Subcutaneous abdominal adipose tissue (tissue), 5 donors: Measurements from ENCODE around the gene PIP5K1B.

Experiments used
- H3K27ac ChIP-seq: one replicate; pipeline ENCODE4 v1.7.0; 2013; ENCODE audit warnings: low read depth, mild to moderate bottlenecking, inconsistent platforms, low read length, moderate library complexity
- H3K27me3 ChIP-seq, 5 donors: one replicate each; pipeline ENCODE4 v1.7.0; 2013; ENCODE audit warnings: low read length in 5 of 5, inconsistent platforms in 1 of 5; ENCODE audit not compliant: control insufficient read depth in 5 of 5, insufficient read depth in 4 of 5
- H3K36me3 ChIP-seq, 5 donors: one replicate each; pipeline ENCODE4 v1.7.0; 2013; ENCODE audit warnings: low read length in 5 of 5; ENCODE audit not compliant: control insufficient read depth in 5 of 5, insufficient read depth in 5 of 5
- H3K4me1 ChIP-seq, 5 donors: one replicate each; pipeline ENCODE4 v1.7.0; 2013; ENCODE audit warnings: low read length in 5 of 5, mild to moderate bottlenecking in 3 of 5, moderate library complexity in 1 of 5; ENCODE audit not compliant: control insufficient read depth in 5 of 5, insufficient read depth in 5 of 5
- H3K4me3 ChIP-seq, 5 donors: one replicate each; pipeline ENCODE4 v1.7.0; 2013; ENCODE audit warnings: low read length in 5 of 5, low read depth in 1 of 5
- H3K9ac ChIP-seq, 5 donors: one replicate each; pipeline ENCODE4 v1.7.0; 2013; ENCODE audit warnings: low read length in 5 of 5, mild to moderate bottlenecking in 4 of 5, moderate library complexity in 3 of 5
- H3K9me3 ChIP-seq, 5 donors: one replicate each; pipeline ENCODE4 v1.7.0; 2013; ENCODE audit warnings: low read length in 5 of 5; ENCODE audit not compliant: control insufficient read depth in 5 of 5
- donor health status: healthy.
- donor health status: healthy.
- donor health status: healthy.
- donor health status: healthy.
- donor health status: healthy.

The PIP5K1B gene

DNA sequence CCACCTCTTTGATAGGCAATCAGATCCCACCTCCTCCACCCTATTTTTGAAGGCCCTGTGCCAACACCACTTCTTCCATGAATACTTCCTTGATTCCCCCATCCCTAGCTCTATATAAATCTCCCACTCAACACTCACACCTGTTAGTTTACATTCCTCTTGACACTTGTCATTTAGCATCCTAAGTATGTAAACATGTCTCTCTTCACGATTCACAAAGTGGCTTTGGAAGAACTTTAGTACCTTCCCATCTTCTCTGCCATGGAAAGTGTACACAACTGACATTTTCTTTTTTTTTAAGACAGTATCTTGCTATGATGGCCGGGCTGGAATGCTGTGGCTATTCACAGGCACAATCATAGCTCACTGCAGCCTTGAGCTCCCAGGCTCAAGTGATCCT lies 329.0 kb downstream of the PIP5K1B start:
- Histone ChIP-seq H3K9me3 (peaks cover 0 to 4% (median 0%) of the 10 kb centered on the region in 5 donors), H3K9ac (no peak overlapping the region), H3K27ac (no peak overlapping the region), H3K27me3 (no peaks in the 10 kb centered on the region), H3K36me3 (no peaks in the 10 kb centered on the region), H3K4me3 (no peak overlapping the region), H3K4me1 (peaks cover 4 to 22% (median 14%) of the 10 kb centered on the region in 5 donors)

DNA sequence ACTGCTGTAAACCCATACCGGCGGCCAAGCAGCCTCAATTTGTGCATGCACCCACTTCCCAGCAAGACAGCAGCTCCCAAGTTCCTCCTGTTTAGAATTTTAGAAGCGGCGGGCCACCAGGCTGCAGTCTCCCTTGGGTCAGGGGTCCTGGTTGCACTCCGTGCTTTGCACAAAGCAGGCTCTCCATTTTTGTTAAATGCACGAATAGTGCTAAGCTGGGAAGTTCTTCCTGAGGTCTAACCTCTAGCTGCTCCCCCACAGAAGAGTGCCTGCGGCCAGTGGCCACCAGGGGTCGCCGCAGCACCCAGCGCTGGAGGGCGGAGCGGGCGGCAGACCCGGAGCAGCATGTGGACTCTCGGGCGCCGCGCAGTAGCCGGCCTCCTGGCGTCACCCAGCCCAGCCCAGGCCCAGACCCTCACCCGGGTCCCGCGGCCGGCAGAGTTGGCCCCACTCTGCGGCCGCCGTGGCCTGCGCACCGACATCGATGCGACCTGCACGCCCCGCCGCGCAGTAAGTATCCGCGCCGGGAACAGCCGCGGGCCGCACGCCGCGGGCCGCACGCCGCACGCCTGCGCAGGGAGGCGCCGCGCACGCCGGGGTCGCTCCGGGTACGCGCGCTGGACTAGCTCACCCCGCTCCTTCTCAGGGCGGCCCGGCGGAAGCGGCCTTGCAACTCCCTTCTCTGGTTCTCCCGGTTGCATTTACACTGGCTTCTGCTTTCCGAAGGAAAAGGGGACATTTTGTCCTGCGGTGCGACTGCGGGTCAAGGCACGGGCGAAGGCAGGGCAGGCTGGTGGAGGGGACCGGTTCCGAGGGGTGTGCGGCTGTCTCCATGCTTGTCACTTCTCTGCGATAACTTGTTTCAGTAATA lies 330.6 kb downstream of the PIP5K1B start, which contains the start of gene FXN:
TSS of gene FXN (plus strand) at position 315 of the 871 bp plus-strand sequence. CDS start at position 346, 31 bp downstream.
- Histone ChIP-seq H3K4me3 (peak within 1 kb of the TSS; percentile 90 to 98 (median 91)), H3K4me1 (peaks cover 4 to 21% (median 14%) of the 10 kb centered on the region in 5 donors), H3K27me3 (no peaks in the 10 kb centered on the region), H3K9ac (peak within 1 kb of the TSS; percentile 79 to 93 (median 90)), H3K36me3 (no peaks in the 10 kb centered on the region), H3K9me3 (no peaks in the 10 kb centered on the region), H3K27ac (peak within 1 kb of the TSS; percentile 86)

DNA sequence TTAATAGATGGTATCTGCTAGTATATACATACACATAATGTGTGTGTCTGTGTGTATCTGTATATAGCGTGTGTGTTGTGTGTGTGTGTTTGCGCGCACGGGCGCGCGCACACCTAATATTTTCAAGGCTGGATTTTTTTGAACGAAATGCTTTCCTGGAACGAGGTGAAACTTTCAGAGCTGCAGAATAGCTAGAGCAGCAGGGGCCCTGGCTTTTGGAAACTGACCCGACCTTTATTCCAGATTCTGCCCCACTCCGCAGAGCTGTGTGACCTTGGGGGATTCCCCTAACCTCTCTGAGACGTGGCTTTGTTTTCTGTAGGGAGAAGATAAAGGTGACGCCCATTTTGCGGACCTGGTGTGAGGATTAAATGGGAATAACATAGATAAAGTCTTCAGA lies 331.3 kb downstream of the PIP5K1B start:
- peak overlapping the region; percentile 79 to 93 (median 90) for H3K9ac ChIP-seq
- H3K4me1 ChIP-seq: peaks cover 4 to 16% (median 14%) of the 10 kb centered on the region in 5 donors
- H3K36me3 ChIP-seq: no peaks in the 10 kb centered on the region
- no peaks in the 10 kb centered on the region for H3K27me3 ChIP-seq
- peak overlapping the region; percentile 86 for H3K27ac ChIP-seq
- H3K4me3 ChIP-seq: peak overlapping the region; percentile 90 to 98 (median 91)
- no peaks in the 10 kb centered on the region for H3K9me3 ChIP-seq

DNA sequence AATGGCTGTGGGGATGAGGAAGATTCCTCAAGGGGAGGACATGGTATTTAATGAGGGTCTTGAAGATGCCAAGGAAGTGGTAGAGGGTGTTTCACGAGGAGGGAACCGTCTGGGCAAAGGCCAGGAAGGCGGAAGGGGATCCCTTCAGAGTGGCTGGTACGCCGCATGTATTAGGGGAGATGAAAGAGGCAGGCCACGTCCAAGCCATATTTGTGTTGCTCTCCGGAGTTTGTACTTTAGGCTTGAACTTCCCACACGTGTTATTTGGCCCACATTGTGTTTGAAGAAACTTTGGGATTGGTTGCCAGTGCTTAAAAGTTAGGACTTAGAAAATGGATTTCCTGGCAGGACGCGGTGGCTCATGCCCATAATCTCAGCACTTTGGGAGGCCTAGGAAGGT lies 331.8 kb downstream of the PIP5K1B start:
- peak overlapping the region; percentile 79 to 93 (median 90) for H3K9ac ChIP-seq
- no peaks in the 10 kb centered on the region for H3K36me3 ChIP-seq
- no peaks in the 10 kb centered on the region for H3K27me3 ChIP-seq
- peak overlapping the region; percentile 86 for H3K27ac ChIP-seq
- no peaks in the 10 kb centered on the region for H3K9me3 ChIP-seq
- H3K4me3 ChIP-seq: peak overlapping the region; percentile 90 to 98 (median 91)
- H3K4me1 ChIP-seq: peaks cover 4 to 16% (median 13%) of the 10 kb centered on the region in 5 donors

- Histone ChIP-seq H3K27ac (no peak overlapping the region), H3K9me3 (no peaks in the 10 kb centered on the region), H3K36me3 (no peaks in the 10 kb centered on the region), H3K4me3 (no peak overlapping the region), H3K27me3 (no peaks in the 10 kb centered on the region), H3K9ac (no peak overlapping the region), H3K4me1 (peaks cover 4 to 20% (median 12%) of the 10 kb centered on the region in 5 donors)
Measured at GRCh38 chr9:69040646-69041045, 335.6 kb downstream of the PIP5K1B start.

- H3K27me3 ChIP-seq: no peaks in the 10 kb centered on the region
Measured at GRCh38 chr9:69044240-69045219, 339.5 kb downstream of the PIP5K1B start.

GRCh38 chr9:69045821-69046220 lies 340.8 kb downstream of the PIP5K1B start:
- Histone ChIP-seq H3K9me3 (no peaks in the 10 kb centered on the region), H3K36me3 (peaks cover 8 to 28% (median 19%) of the 10 kb centered on the region in 5 donors), H3K27ac (no peak overlapping the region), H3K9ac (peak overlapping the region in 1 of 5 donors; percentile 47), H3K27me3 (no peaks in the 10 kb centered on the region), H3K4me3 (no peak overlapping the region), H3K4me1 (peaks cover 2 to 21% (median 14%) of the 10 kb centered on the region in 5 donors)

More at GRCh38 chr9:69044240-69045219, 339.5 kb downstream of the PIP5K1B start:
- no peaks in the 10 kb centered on the region for H3K9me3 ChIP-seq
- no peak overlapping the region for H3K9ac ChIP-seq
- no peak overlapping the region for H3K4me3 ChIP-seq
- H3K4me1 ChIP-seq: peaks cover 2 to 21% (median 14%) of the 10 kb centered on the region in 5 donors
- peaks cover 1 to 28% (median 15%) of the 10 kb centered on the region in 5 donors for H3K36me3 ChIP-seq
- H3K27ac ChIP-seq: no peak overlapping the region

DNA sequence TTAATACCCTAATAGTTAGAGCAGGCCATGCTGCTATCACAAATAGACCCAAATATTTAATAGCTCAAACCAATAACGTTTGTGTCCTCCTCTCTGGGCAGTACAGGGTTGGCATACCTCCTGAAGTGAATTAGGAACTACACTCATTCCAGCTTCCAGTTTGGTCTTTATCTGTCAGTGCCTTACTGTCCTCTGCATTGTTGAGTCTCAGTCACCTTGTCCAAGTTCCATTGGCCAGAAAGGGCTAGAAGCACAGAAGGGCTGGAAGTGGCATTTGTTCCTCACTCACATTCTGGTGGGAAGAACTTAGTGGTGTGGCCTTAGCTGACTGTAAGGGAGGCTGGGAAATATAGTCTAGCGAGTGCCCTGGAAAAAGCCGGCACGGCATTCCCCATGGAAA lies 341.7 kb downstream of the PIP5K1B start:
- H3K4me1 ChIP-seq: peaks cover 2 to 21% (median 14%) of the 10 kb centered on the region in 5 donors
- peaks cover 8 to 28% (median 21%) of the 10 kb centered on the region in 5 donors for H3K36me3 ChIP-seq
- no peaks in the 10 kb centered on the region for H3K9me3 ChIP-seq
- no peaks in the 10 kb centered on the region for H3K27me3 ChIP-seq
- H3K4me3 ChIP-seq: no peak overlapping the region
- no peak overlapping the region for H3K9ac ChIP-seq
- H3K27ac ChIP-seq: no peak overlapping the region

DNA sequence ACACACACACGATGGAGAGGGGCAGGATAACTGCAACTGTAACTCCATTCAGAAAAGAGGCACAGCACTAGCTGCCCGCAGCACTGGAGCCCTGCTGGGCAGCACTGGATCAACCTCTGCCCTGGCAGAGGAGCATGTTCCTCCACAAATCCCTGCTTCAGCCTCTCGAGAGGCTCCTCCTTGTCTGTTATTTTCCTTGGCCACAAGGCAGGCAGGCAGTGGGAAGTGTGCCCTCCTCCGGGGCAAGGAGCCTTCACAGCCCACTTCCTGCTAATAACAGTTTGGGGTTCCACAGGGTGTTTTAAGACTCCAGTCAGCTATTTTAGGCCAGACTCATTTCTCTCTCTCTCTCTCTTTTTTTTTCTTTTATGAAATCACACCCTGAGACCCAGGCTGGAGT lies 342.3 kb downstream of the PIP5K1B start:
- no peaks in the 10 kb centered on the region for H3K27me3 ChIP-seq
- peaks cover 8 to 28% (median 21%) of the 10 kb centered on the region in 5 donors for H3K36me3 ChIP-seq
- H3K4me1 ChIP-seq: peaks cover 2 to 21% (median 14%) of the 10 kb centered on the region in 5 donors
- H3K9me3 ChIP-seq: no peaks in the 10 kb centered on the region
- no peak overlapping the region for H3K9ac ChIP-seq
- H3K27ac ChIP-seq: no peak overlapping the region
- H3K4me3 ChIP-seq: no peak overlapping the region
